ENCODE data around the gene SERPINB6.
"Not testable (repeated sequence)": the region's sequence is repeated elsewhere in the genome, so short reads cannot be mapped to it uniquely, and the experiment has no call there.

Gene SERPINB6

DNA sequence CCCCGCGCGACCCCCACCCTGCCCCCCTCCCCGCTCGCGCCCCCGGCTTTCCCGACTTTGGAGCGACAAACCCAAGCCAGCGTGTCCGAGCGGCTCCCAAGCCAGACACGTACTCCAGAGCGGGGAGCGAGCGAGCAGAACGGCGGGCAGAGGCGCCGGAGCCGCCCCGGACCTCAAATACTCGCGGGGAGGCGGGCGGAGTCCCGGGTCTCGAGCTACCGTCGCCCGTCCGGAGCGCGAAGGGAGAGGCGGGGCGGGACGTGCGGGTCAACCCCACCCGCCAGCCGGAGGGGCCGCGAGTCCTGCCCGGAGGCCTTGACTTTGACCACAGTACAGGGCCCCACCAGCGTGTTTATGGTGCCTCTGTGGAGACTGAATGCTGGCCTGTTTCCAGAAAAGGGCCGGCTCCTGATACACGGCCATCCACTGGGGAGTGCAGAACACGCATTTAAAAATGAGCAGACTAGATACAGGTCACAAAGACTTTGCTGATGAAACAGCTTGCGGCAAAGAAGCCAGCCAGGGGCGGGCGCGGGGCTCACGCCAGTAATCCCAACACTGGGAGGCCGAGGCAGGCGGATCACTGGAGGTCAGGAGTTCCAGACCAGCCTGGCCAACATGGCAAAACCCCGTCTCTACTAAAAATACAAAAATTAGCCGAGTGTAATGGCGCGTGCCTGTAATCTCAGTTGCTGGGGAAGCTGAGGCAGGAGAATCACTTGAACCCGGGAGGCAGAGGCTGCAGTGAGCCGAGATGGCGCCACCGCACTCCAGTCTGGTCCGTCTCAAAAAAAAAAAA lies at the start of gene SERPINB6:
SERPINB6 (minus strand) TSS at position 148 of the 799 bp plus-strand sequence. CDS start 12,235 bp downstream, outside the sequence.
- DNase-seq (ENCODE audit: low read depth in 2 of 2, low spot score in 1 of 2): no peak

DNA sequence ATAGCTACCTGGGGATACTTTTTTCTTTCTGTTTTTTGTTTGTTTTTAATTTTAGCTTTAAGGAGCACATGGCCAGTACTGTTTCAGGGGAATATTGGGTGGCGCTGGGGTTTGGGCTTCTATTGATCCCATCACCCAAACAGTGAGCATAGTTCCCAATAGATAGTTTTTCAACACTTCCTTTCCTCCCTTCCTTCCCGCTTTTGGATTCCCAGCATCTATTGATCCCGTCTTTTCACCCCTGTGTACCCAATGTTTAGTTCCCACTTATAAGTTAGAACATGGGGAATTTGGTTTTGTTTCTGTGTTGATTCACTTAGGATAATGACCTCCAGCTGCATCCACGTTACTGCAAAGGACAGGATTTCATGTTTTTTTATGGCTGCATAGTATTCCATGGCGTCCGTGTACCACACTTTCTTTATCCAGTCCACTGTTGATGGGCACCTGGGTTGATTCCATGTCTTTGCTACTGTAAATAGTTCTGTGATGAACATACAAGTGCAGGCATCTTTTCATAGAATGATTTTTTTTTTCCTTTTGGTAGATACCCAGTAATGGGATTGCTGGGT lies 48.5 kb upstream of the SERPINB6 start:
- no peak for DNase-seq (ENCODE audit: low read depth in 2 of 2, low spot score in 1 of 2)

GRCh38 chr6:3019065-3019464 lies 47.7 kb upstream of the SERPINB6 start:
- DNase-seq (ENCODE audit: low read depth in 2 of 2, low spot score in 1 of 2): no peak

DNA sequence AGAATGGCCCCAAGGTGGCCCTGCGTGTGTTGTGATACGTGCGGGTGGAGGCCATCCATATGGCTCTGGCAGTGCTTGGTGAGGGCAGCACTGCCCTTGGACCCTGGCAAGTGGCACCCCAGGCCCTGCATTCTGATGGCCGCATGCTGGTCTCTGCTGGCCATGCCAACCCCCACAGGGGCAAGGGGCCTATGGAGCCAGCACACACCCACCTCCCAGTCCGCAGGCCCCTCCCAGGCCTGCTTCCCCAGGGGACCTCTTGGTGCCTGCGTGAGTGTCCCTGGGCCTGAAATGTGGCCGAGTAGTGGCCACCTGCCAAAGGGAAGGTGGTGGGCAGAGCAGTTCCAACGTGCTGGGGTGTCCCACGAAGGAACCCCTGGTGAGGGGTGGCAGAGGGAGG lies 45.9 kb upstream of the SERPINB6 start:
- no peak for DNase-seq (ENCODE audit: low read depth in 2 of 2, low spot score in 1 of 2)

GRCh38 chr6:3016473-3017280 lies 45.3 kb upstream of the SERPINB6 start:
- DNase-seq (ENCODE audit: low read depth in 2 of 2, low spot score in 1 of 2): no peak

- DNase-seq (ENCODE audit: low read depth in 2 of 2, low spot score in 1 of 2): no peak
Observed at GRCh38 chr6:3015144-3015543, 43.8 kb upstream of the SERPINB6 start.

DNA sequence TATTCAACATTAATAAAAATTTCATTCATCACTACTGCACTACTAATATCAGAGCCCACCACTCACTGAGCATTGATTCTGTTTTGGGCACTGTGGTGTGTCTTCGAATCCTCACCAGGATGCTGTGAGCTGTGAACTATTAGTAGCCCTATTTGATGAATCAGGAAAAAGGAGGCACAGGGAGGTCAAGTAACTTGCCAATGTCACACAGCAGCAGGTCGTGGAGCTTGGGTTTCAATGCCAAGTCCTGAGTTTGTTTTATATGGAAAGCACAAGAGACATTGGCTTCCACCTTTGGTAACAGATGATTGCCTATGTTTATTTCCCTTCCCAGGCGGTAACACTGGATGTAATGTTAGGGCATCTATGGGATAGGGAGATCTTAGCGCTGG lies 43.3 kb upstream of the SERPINB6 start:
- no peak for DNase-seq (ENCODE audit: low read depth in 2 of 2, low spot score in 1 of 2)

- no peak for DNase-seq (ENCODE audit: low read depth in 2 of 2, low spot score in 1 of 2)
Observed at GRCh38 chr6:3013901-3014674, 42.7 kb upstream of the SERPINB6 start.

GRCh38 chr6:3013486-3013885 lies 42.1 kb upstream of the SERPINB6 start:
- DNase-seq (ENCODE audit: low read depth in 2 of 2, low spot score in 1 of 2): no peak

GRCh38 chr6:3011592-3011991 lies 40.2 kb upstream of the SERPINB6 start:
- DNase-seq (ENCODE audit: low read depth in 2 of 2, low spot score in 1 of 2): no peak

- DNase-seq (ENCODE audit: low read depth in 2 of 2, low spot score in 1 of 2): no peak
Observed at GRCh38 chr6:3011158-3011557, 39.8 kb upstream of the SERPINB6 start.

DNA sequence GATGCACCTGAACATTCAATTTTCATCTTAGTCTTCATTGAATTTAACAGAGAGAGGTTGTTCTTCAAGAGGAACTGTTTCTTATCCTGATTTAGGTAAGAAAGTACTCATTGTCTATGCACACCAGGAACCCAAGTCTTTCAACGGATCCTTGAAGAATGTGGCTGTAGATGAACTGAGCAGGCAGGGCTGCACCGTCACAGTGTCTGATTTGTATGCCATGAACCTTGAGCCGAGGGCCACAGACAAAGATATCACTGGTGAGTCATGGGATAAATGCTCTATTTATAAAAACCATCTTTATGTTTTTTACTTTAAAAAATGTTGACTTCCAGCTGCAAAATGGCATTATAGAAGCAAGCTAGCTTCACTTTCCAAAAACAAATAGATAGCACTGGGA lies 38.6 kb upstream of the SERPINB6 start:
- no peak for DNase-seq (ENCODE audit: low read depth in 2 of 2, low spot score in 1 of 2)

DNA sequence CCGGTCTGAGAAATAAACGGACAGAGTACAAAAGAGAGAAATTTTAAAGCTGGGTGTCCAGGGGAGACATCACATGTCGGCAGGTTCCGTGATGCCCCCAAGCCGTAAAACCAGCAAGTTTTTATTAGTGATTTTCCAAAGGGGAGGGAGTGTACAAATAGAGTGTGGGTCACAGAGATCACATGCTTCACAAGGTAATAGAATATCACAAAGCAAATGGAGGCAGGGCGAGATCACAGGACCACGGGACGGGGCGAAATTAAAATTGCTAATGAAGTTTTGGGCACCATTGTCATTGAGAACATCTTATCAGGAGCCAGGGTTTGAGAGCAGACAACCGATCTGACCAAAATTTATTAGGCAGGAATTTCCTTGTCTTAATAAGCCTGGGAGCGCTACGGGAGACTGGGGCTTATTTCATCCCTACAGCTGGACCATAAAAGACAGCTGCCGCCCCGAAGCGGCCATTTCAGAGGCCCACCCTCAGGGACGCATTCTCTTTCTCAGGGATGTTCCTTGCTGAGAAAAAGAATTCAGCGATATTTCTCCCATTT lies 37.4 kb upstream of the SERPINB6 start:
- DNase-seq (ENCODE audit: low read depth in 2 of 2, low spot score in 1 of 2): not testable (repeated sequence)

DNA sequence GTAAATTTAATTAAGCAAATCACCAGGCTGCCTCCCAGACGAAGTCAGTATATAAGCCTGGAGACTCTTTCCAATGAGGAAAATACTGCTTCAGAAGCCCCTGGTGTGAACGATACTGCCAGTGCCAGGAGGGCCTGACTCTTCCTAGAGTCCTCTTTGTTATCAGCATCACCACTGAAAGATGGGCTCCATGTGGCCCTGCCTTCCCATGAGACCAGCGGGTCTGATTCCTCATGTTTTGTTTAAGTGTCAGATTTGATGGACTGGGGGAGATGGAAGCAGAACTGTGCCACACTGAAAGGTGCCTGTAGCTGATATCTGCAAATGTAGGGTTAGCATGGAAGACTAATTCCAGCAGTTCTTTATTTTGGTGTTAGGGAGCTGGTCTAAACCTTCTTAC lies 36.2 kb upstream of the SERPINB6 start:
- no peak for DNase-seq (ENCODE audit: low read depth in 2 of 2, low spot score in 1 of 2)

DNA sequence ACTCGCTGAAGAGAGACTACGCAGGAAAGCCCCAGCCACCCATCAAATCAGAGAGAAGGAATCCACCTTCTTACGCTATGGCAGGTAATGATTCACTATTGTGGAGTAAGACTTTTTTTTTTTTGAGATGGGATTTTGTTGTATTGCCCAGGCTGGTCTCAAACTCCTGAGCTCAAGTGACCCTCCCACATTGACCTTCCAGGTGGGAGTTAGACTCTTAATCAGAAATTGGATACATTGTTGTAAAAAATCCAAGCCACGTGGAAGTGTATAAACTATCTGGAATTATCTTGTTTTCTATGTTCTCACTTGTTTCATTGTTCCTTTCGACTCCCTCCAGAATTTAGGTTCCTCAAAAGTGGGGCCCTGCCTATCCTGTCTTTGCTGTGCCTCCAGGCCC lies 35.1 kb upstream of the SERPINB6 start:
- no peak for DNase-seq (ENCODE audit: low read depth in 2 of 2, low spot score in 1 of 2)

DNA sequence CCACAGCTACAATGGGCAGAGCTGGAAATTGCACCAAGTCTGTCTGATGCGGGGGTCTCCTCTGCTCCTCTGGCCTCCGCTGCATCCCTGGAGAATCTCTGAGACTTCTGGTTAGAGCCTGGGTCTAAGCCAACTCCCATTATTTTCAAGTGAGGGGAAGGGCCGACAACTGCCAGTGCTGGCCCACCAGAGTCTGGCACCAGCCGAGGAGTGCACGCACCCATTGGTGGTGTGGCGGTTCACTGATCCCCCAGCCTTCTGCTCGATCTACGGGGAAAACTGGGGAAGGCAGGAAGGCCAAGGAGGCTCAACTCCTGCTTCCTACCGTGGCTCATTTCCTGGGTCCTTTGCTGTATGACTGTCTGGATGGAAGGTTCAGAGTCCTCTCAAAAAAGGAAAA lies 34.5 kb upstream of the SERPINB6 start:
- DNase-seq (ENCODE audit: low read depth in 2 of 2, low spot score in 1 of 2): no peak

GRCh38 chr6:3005077-3005476 lies 33.7 kb upstream of the SERPINB6 start:
- DNase-seq (ENCODE audit: low read depth in 2 of 2, low spot score in 1 of 2): no peak

- not testable (repeated sequence) for DNase-seq (ENCODE audit: low read depth in 2 of 2, low spot score in 1 of 2)
Observed at GRCh38 chr6:3003226-3003625, 31.9 kb upstream of the SERPINB6 start.

GRCh38 chr6:3001773-3002293 lies 30.5 kb upstream of the SERPINB6 start:
- DNase-seq (ENCODE audit: low read depth in 2 of 2, low spot score in 1 of 2): no peak

- no peak for DNase-seq (ENCODE audit: low read depth in 2 of 2, low spot score in 1 of 2)
Observed at GRCh38 chr6:3001146-3001772, 29.9 kb upstream of the SERPINB6 start.

Data from stimulated activated CD8-positive, alpha-beta memory T cell treated with anti-CD3 and anti-CD28 coated beads, Interleukin-4, amount 100 ng/mL, for 4 hours (primary cell).